Middle frontal gyrus (tissue), 1 donor: ENCODE measurements around the gene WNT3A.

Source experiments
- DNase-seq: peaks from one replicate; pipeline ENCODE4 v3.0.0-alpha.2; 2015; ENCODE audit warnings: low spot score; ENCODE audit errors: extremely low spot score

The WNT3A gene

DNA sequence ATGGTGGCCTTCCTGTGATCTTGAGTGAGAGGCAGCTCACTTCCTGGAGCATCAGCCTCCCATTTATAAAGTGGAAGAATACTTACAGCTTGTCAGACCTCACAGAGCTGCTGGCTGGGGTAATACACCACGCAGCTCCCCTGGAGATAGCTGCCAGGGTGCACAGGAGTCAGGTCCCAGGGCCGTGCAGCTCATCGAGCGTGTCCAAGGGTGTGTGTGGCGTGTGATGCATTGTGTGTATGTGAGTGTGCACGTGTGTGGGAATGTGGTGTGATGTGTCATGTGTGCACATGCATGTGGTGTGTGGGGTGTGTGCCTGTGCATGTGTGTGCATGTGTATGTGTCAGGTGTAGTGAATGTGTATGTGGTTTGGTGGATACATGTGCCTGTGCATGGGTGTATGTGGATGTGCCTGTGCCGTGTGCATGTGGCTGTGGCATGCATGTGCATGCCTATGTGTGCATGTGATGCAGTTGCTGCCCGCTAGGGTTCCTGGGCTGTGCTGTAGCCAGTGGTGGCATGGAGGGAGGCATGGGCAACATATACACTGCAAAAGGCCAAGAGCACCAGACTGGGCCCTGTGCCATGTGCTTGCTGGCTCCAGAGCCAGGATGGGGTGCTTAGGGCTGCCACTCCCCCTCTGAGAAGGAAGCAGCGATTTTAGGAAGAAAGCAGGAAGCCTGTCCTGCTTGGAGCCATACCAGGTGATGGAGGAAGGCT lies 24.6 kb downstream of the WNT3A start:
- DNase-seq, result no peak

- DNase-seq, result no peak
Observed at GRCh38 chr1:228032041-228032440, 25.2 kb downstream of the WNT3A start.

- no peak for DNase-seq
Observed at GRCh38 chr1:228033376-228033775, 26.6 kb downstream of the WNT3A start.

- DNase-seq, result no peak
Observed at GRCh38 chr1:228034954-228035837, 28.4 kb downstream of the WNT3A start.

DNA sequence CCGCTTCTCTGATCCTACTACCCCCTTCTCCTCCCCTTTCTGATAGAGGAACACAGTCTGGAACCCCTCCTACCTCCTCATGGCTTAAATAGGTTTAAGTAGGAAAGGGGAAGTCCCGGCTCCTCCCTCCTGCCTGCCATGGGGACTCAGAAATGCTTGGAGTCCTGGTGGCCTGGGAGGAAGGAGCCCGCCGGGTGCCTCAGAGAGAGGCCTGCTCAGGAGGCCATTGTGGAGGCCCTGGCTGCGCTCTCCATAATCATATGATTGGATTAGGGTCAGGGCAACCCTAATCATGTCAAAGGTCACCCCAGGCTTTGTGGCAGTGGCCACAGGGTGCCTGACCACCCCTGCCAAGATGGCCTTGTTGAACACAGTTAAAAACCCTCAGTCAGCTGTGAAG lies 29.0 kb downstream of the WNT3A start:
- no peak for DNase-seq

DNA sequence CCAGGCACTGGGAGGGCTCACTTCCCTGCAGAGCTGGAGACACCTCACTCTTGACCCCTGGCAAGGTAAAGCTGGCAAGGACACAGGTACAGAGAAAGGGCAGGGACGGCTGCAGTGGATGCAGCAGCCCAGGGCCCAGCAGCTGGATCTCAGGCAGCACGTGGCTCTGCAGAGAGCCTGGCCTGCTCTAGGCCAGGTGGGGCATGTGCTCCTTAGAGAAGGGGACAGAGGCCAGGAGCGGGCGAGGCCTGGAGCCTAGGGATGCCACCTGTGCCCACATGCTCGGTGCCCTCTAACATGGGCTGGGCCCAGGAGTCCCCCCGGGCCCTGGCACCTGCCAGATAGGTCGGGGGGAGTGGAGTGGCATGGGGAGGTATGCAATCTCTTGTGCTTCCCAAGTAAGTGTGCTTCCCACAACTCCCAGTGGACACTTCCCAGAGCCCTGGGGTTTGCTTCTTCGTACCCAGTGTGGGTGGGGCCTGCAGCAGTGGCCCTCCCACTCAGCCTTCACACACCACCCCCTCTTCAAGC lies 30.0 kb downstream of the WNT3A start:
- no peak for DNase-seq

DNA sequence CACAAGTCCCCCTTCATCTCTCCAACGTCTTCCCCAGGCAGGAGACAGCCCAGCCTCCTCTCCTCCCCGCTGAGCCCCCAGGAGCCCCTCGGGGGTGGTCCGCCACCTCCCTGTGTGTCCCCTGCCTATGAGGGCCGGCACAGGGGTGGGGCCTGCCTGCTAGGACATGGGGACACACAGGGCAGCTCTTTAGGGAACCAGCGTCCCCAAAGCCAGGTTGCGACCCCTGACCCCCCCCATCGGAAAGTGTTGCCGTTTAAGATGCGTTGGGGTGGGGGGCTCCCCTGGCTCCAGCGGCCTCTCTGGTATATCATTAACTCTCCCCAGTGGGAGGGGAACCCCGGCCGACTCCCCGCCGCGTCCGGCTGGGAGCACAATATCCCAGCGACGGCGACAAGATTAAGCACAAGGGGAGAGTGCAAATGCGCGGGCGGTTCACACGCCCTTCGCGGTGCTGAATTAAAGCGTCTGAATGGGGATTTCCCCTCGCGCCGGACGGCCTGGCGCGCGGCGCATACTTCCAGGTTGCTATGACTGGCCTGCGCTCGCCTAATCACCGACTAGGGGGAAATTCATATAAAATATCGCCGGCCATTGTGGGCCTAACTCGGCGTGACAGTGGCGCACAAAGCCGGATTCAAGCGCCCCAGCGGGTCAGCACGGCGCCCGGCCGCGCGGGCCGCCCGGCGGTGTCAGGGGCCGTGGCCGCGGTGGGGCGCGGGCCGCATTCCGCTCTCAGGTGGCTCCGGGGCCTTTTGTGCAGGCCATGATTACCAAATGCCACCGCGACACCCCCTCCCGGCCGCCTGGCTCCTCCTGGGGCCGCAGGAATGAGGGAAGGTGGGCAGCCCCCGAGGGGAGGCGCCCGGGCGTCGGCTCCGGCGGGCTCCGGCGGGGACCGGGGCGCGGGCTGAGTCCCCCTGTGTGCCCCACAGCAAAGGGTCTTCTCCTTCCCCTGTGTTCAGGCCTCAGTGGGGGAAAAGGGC lies 30.9 kb downstream of the WNT3A start:
- no peak for DNase-seq

- no peak for DNase-seq
Observed at GRCh38 chr1:228038387-228039005, 31.7 kb downstream of the WNT3A start.

DNA sequence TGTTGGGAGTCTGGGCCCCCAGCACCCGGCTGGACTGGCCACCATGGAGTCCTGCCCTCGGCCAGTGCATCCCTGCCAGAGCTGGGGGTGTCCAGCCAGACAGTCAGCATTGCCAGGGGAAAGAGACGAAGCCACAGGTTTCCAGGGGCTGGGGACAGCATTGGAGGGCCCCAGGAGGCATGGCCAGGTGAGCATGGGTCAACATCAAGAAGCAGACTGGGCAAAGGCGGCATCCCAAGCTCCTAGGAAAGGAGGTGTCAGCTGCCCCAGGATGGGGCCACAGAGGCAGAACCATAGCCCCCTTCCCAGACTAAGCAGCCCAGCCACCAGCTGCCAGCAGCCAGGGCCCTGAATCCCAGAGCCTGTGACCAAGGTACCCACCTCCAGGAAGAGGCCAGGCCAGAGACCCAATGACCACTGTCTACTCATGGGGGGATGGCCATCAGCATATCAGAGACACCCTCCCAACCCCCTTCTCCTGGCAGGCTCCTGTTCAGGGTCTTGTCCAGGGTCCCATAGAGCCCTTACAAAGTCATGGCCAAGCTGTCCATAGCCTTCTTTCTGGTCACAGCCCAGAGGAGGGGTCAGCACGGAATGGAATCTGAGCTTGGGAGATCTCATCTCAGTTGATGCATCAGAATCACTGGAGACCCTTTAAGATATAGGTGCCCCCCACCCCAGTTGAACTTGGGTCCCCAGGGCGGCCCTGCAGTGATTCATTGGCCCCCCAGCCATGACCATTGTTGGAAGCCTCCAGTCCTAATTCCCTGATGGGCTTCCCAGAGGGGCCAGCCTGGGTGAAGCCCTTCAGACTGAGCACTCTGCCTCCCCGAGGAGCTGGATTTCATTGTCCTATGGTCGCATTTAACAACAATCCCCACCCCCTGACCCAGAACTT lies 32.5 kb downstream of the WNT3A start:
- no peak for DNase-seq

- DNase-seq, result no peak
Observed at GRCh38 chr1:228039986-228040385, 33.2 kb downstream of the WNT3A start.

- no peak for DNase-seq
Observed at GRCh38 chr1:228041316-228041715, 34.5 kb downstream of the WNT3A start.

- DNase-seq, result no peak
Observed at GRCh38 chr1:228042508-228042907, 35.7 kb downstream of the WNT3A start.

DNA sequence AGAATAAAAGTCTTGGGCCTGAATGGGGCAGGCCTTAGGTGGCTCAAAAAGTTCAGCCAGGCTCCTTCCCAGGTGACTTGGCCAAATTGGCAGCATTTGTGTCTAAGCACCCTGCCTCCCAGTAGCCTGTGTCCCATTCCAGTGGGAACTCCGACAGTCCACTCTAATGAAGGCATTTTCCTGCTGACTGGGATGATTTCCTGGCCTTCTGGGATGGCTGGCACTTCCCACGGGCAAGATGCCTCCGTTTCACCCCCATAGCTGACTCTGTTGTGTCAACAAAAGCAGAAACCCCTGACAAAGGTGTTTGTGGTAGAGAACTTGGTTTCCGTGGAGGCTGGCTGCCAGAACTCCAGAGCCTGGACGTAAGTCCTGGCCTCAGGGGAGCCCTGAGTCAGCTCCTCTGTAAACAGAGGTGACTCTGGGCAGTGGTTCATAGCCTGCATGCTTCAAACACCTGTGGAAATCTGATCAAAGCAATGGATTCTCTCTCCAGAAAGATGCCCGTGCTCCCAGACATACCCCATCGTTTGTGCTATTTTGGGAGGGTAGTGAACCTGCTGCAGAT lies 36.6 kb downstream of the WNT3A start:
- no peak for DNase-seq

DNA sequence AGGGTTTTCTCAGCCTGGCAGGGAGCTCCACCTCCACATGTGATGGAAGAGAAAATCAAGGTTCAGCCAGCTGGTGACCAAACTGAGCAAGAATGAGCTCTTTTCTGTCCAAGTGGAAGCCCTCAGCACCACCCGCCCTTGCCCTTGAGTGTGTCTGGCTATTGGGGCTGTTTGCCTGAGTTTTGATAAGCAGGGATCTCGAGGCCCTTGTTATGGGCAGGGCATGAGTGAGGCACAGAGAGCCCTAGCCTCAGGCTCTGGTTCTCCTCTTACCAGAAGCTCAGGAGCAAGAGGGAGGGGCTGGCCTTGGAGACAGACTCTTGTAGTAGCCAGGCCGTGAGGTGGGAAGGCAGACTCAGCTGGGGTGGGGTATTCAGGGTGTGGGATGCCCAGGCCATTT lies 38.2 kb downstream of the WNT3A start:
- no peak for DNase-seq

GRCh38 chr1:228045405-228045804 lies 38.6 kb downstream of the WNT3A start:
- DNase-seq, result no peak

DNA sequence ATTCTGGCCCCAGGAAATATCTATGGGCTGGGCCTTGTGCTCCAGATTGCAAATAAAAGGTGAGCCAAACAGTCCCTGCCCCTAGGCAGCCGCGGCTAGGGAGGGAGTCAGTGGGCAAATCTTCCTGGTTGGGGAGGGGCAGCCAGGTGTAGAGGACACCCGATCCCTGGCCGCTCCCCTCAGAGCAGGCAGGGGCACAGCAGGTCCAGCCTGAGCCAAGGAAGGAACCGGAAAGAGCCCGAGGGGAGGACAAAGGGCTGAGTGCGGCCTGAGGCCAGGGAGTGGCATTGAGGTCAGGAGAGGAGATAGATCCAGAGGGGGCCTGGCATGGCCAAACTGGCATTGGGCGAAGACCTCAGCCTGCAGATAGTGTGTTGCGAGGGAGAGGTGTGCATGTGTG lies 39.1 kb downstream of the WNT3A start:
- DNase-seq, result no peak

DNA sequence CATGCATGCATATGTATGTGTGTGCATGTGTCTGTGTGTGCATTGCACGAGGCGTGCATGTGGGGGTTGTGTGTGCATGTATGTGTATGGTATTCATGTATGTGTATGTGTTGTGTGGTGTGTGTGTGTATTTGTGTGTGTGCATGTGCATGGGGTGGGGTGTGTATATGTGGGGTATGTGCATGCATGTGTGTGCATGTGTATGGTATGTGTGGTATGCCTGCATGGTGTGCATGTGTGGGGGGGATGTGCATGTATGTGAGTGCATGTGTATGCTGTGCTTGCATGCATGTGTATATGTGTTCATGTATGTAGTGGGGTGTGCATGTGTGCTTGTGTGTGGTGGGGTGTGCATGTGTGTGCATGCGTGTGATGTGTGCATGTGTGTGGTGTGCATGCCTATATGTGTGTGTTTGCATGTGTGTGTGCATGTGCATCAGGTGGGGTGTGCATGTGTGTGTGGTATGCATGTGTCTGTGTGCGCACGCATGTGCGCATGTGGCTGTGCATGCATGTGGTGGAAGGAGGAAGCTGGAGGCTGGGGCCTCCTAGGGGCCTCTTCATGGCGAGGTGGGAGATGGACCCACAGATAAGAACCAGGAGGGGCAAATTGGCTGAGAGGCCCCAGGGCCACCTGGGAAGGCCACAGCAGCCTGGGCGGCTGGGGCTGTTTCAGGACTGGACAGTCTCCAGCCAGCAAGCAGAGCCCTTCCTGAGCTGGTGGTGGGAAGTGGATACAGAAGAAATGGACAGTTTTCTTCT lies 39.8 kb downstream of the WNT3A start:
- no peak for DNase-seq

DNA sequence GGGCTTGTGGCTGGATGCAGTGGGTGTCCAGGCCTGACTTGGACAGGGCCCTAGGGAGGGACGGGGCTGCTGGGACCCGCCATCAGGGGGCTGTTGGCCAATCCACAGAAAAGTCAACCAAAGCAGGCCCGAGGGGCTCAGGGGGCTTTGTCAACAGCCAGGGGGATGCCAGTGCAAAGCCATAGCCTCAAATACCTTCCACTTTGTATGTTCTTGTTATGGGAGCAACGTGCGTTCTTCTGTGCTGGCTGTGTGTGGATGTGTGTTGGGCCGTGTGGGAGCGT lies 40.3 kb downstream of the WNT3A start:
- DNase-seq, result no peak

DNA sequence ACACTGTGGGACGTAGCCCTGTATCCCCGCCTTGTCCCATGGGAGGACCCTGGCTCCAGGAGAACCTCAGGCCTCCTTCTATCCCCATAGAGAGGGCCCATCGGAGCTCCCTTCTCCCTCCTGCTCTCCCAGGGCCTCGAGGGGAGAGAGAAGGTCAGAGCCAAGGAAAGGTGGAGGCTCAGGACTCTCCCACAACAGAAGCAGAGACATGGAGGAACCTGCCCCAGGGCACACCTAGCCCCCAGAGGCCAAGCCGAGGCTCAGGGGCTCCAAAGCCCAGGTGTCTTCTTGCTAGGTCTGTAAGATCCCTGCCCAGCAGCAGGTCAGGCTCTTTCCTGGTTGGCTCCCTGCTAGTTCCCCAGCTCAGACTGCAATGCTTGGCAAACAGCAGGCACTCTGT lies 41.3 kb downstream of the WNT3A start:
- DNase-seq, result no peak
